Psoas muscle (tissue), 8 donors: ENCODE measurements around the gene VEPH1. TPM values are rescaled to one million over a fixed set of nuclear protein-coding genes. Genes with fewer than 3 reads are reported as not detected.

Source experiments
- ATAC-seq, 4 donors: fragments of 200-7000 bp; cut with Tn5 transposase; one replicate each; pipeline ENCODE4 v1.9.1; 2020; ENCODE audit warnings: moderate library complexity in 3 of 4, mild to moderate bottlenecking in 2 of 4
- DNase-seq, 2 donors: peaks; one replicate each; pipeline ENCODE4 v3.0.0-alpha.2; 2020
- H3K27ac ChIP-seq: fragments of 200-600 bp; one replicate; pipeline ENCODE4 v1.8.0; 2022
- H3K27me3 ChIP-seq, 3 donors: fragments of 200-600 bp in 1 of 3; one replicate each; pipeline versions ENCODE4 v1.6.1 to v1.8.0; 2013 to 2022; ENCODE audit warnings: low read length in 2 of 3, mild to moderate bottlenecking in 2 of 3, moderate library complexity in 1 of 3; ENCODE audit not compliant: insufficient read depth in 3 of 3
- H3K36me3 ChIP-seq, 2 donors: fragments of 200-600 bp in 1 of 2; one replicate each; pipeline versions ENCODE4 v1.6.1 to v1.8.0; 2013 to 2022; ENCODE audit warnings: low read depth in 1 of 2, mild to moderate bottlenecking in 1 of 2, moderate library complexity in 1 of 2; ENCODE audit not compliant: insufficient read depth in 1 of 2
- H3K4me1 ChIP-seq: fragments of 200-600 bp; one replicate; pipeline ENCODE4 v1.8.0; 2022
- H3K4me3 ChIP-seq: fragments of 200-600 bp; one replicate; pipeline ENCODE4 v1.8.0; 2022; ENCODE audit warnings: mild to moderate bottlenecking
- H3K9me3 ChIP-seq: fragments of 200-600 bp; one replicate; pipeline ENCODE4 v1.8.0; 2022
- WGBS, 3 donors: extraction: QIAGEN DNeasy Blood & Tissue Kit; methylation state at CpG; one replicate each; pipeline versions ENCODE4 v1.1.6 to v1.1.7; 2013; 5-methylcytosine and 5-hydroxymethylcytosine counted together
- intact Hi-C, 2 donors: fragments of 100-400 bp; cut with DNase I; formaldehyde crosslinking; loops; one replicate each; pipeline versions ENCODE4 v1.11.0 to v1.14.2; 2022
- polyA plus RNA-seq, 3 donors: library from polyadenylated mRNA; stranded (reverse); fragments of 200-250 nt; gene quantifications; one replicate each; pipeline ENCODE4 v1.2.3, GENCODE V29; 2013
- total RNA-seq, 4 donors: library from RNA; stranded (reverse); fragmentation: NEBNext Ultra II Directional in 2 of 4; extraction: Animal tissue kit (Norgen Biotek cat#: 25700) in 2 of 4; gene quantifications; one replicate each; pipeline versions ENCODE4 v1.2.1 to v1.2.4, GENCODE V29; 2021 to 2023
- TF ChIP-seq, protein P1 (sequence below): fragments of 200-600 bp; IDR thresholded peaks from one replicate; pipeline ENCODE4 v1.8.0; 2022; ENCODE audit warnings: antibody characterized with exemption
- donor health status: healthy with polysubstance abuse.
- donor health status: DM: no; HTN: no; CAD: no; lungs with moderate emphysema.
- donor health status: Bipolar disorder and iron deficiency.
- donor health status: healthy.
- donor health status: DM: yes; HTN: yes; CAD: no.
- donor health status: DM: no; HTN: no; CAD: no.
- donor health status: DM: no; HTN: no; CAD: no.
- donor health status: DM: yes; HTN: yes; CAD: no.

Gene VEPH1
- total and polyA plus RNA-seq, 7 donors: 0.14 to 0.34 (median 0.25) TPM; not detected in 2

GRCh38 chr3:157248590-157249422 lies 254.4 kb downstream of the VEPH1 start:
- no peaks in the 10 kb centered on the region for H3K9me3 ChIP-seq
- ATAC-seq (peak; percentile 85 to 96 (median 94)), DNase-seq (no peak)
- 38 to 51% (median 42%) methylated on average over 5 of the region's 5 CpGs for WGBS, 3 donors
- intact Hi-C loops: no loop called here
- peak overlapping the region; percentile 54 for H3K27ac ChIP-seq
- peaks cover 5% of the 10 kb centered on the region for H3K4me1 ChIP-seq
- TF ChIP-seq, protein P1, sequence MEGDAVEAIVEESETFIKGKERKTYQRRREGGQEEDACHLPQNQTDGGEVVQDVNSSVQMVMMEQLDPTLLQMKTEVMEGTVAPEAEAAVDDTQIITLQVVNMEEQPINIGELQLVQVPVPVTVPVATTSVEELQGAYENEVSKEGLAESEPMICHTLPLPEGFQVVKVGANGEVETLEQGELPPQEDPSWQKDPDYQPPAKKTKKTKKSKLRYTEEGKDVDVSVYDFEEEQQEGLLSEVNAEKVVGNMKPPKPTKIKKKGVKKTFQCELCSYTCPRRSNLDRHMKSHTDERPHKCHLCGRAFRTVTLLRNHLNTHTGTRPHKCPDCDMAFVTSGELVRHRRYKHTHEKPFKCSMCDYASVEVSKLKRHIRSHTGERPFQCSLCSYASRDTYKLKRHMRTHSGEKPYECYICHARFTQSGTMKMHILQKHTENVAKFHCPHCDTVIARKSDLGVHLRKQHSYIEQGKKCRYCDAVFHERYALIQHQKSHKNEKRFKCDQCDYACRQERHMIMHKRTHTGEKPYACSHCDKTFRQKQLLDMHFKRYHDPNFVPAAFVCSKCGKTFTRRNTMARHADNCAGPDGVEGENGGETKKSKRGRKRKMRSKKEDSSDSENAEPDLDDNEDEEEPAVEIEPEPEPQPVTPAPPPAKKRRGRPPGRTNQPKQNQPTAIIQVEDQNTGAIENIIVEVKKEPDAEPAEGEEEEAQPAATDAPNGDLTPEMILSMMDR: no peak
- H3K4me3 ChIP-seq: no peak overlapping the region
- H3K36me3 ChIP-seq: no peaks in the 10 kb centered on the region
- no peaks in the 10 kb centered on the region for H3K27me3 ChIP-seq

DNA sequence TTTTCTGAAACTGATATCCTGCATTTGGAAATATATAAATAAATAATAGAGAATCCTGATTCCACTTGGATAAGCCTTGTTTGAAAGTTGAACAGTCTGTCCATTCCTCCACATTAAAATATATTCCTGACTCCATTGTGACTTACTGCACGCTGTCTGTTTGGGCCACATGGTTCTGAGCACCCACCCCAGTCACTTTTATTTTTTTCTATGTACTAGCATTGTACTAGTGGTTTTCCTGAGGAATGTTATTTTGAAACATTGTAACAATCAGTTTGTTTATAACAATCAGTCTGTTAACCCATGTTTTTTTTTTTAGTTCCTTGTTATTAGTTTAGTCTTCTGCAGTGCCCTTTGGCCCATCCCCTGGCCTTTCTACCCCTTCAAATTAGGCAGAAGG lies 255.8 kb downstream of the VEPH1 start:
- TF ChIP-seq, protein P1: no peak
- intact Hi-C loops: no loop called here
- no peak for ATAC-seq
- 69 to 89% (median 79%) methylated on average over 1 of the region's 1 CpG for WGBS, 3 donors
- peaks cover 5% of the 10 kb centered on the region for H3K4me1 ChIP-seq
- DNase-seq: no peak
- H3K27ac ChIP-seq: peak overlapping the region; percentile 6
- H3K9me3 ChIP-seq: no peaks in the 10 kb centered on the region
- no peaks in the 10 kb centered on the region for H3K27me3 ChIP-seq
- no peaks in the 10 kb centered on the region for H3K36me3 ChIP-seq
- H3K4me3 ChIP-seq: no peak overlapping the region

DNA sequence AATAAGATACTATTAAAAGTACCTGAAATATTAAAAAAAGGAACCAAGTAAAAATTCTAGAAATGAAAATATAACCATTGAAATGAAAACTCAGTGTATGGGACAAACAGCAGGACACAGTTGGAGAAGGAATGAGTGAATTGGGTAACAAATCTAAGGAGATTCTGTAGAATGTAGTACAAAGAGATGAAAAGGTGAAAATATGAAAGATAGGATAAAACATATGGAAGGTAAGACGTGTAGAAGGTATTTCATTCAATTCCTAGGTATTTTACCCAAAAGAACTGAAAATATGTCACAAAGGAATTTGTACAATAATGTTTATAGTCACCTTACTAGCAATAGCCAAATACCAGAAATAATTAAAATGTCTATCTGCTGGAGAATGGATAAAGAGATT lies 260.4 kb downstream of the VEPH1 start:
- Histone ChIP-seq H3K36me3 (no peaks in the 10 kb centered on the region), H3K27me3 (no peaks in the 10 kb centered on the region), H3K4me1 (no peaks in the 10 kb centered on the region), H3K27ac (no peak overlapping the region), H3K4me3 (no peak overlapping the region), H3K9me3 (no peaks in the 10 kb centered on the region)
- WGBS, 3 donors: 93 to 94% (median 93%) methylated on average over 1 of the region's 1 CpG
- DNase-seq (no peak), ATAC-seq (no peak)
- TF ChIP-seq, protein P1: no peak
- intact Hi-C loops: no loop called here

DNA sequence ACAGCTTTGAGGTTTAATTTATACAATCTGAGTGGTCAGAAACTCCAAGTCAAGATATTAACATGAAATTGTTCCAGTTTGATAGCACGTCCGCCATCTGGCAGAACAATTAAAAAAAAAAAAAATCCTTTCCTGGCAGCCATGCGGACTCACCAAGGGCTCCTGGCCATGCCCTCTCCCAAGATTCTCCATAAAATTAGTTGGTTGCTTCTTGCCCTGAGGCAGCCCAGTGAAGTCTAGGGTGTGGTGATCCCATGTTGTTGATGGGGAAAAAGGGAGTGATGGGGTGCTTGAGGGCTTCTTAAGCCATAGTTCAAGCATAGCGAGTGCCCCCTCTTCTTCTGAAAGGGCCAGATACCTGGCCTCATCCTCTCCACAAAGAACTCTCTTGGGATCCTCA lies 261.6 kb downstream of the VEPH1 start:
- DNase-seq (no peak), ATAC-seq (no peak)
- TF ChIP-seq, protein P1: no peak
- WGBS, 3 donors: 72 to 83% (median 78%) methylated on average over 4 of the region's 4 CpGs
- no peak overlapping the region for H3K27ac ChIP-seq
- H3K9me3 ChIP-seq: no peaks in the 10 kb centered on the region
- H3K36me3 ChIP-seq: no peaks in the 10 kb centered on the region
- no peak overlapping the region for H3K4me3 ChIP-seq
- H3K4me1 ChIP-seq: no peaks in the 10 kb centered on the region
- intact Hi-C loops: no loop called here
- H3K27me3 ChIP-seq: no peaks in the 10 kb centered on the region

- H3K27ac ChIP-seq: no peak overlapping the region
- DNase-seq (no peak), ATAC-seq (no peak)
- no peaks in the 10 kb centered on the region for H3K4me1 ChIP-seq
- TF ChIP-seq, protein P1: no peak
- no peaks in the 10 kb centered on the region for H3K9me3 ChIP-seq
- H3K4me3 ChIP-seq: no peak overlapping the region
- WGBS, 3 donors: 42 to 64% (median 54%) methylated on average over 1 of the region's 1 CpG
- intact Hi-C loops: no loop called here
- no peaks in the 10 kb centered on the region for H3K36me3 ChIP-seq
- H3K27me3 ChIP-seq: no peaks in the 10 kb centered on the region
Measured at GRCh38 chr3:157240408-157240807, 262.8 kb downstream of the VEPH1 start.
